OCI-LY7 (cell line): Measurements from ENCODE around the gene CRK. TPM values are rescaled to one million over a fixed set of nuclear protein-coding genes. Genes with fewer than 3 reads are reported as not detected.

ENCODE experiments used
- BruUV-seq: library from RNA; stranded (reverse); fragments of 400-500 nt; replicated peaks from 2 replicates; lab custom pipeline; 2021; lab: Mats Ljungman, UMichigan
- CTCF ChIA-PET: fragments of 300-600 bp; sonication (Branson Sonifier 250); formaldehyde crosslinking; loops from one replicate; lab custom pipeline; 2022; ENCODE audit warnings: antibody characterized with exemption; ENCODE audit not compliant: unreplicated experiment; lab: Charles Lee
- POLR2A ChIA-PET: fragments of 300-600 bp; sonication (Branson Sonifier 250); formaldehyde crosslinking; loops from one replicate; lab custom pipeline; 2022; ENCODE audit warnings: antibody characterized with exemption; lab: Charles Lee
- DNase-seq: peaks from one replicate; pipeline ENCODE4 v3.0.0-alpha.2; 2015; ENCODE audit warnings: low spot score
- H2AFZ ChIP-seq: fragments of 200-600 bp; sonication (generic), shearing (Covaris generic); 2 replicates; pipeline ENCODE4 v1.6.1; 2014; ENCODE audit warnings: mild to moderate bottlenecking, antibody characterized with exemption, low read length, moderate library complexity
- H3K27ac ChIP-seq: fragments of 200-600 bp; sonication (generic); 2 replicates; pipeline ENCODE4 v1.5.1; 2014; ENCODE audit warnings: mixed run types, low read depth, mild to moderate bottlenecking, moderate library complexity, low read length, inconsistent platforms; ENCODE audit not compliant: poor library complexity, severe bottlenecking
- H3K36me3 ChIP-seq: fragments of 200-600 bp; sonication (generic); 2 replicates; pipeline ENCODE4 v1.6.1; 2014; ENCODE audit warnings: mild to moderate bottlenecking, antibody characterized with exemption, low read length, moderate library complexity, mixed read lengths; ENCODE audit not compliant: insufficient read depth
- H3K4me1 ChIP-seq: fragments of 200-600 bp; sonication (generic); 2 replicates; pipeline ENCODE4 v1.5.1; 2014; ENCODE audit warnings: mild to moderate bottlenecking, low read length; ENCODE audit not compliant: insufficient read depth, poor library complexity, severe bottlenecking
- H3K4me2 ChIP-seq: fragments of 200-600 bp; sonication (generic); 2 replicates; pipeline ENCODE4 v1.6.1; 2014; ENCODE audit warnings: mild to moderate bottlenecking, low read length
- H3K4me3 ChIP-seq: fragments of 200-600 bp; sonication (generic); 2 replicates; pipeline ENCODE4 v1.5.1; 2014; ENCODE audit warnings: mild to moderate bottlenecking, low read depth, low read length; ENCODE audit not compliant: poor library complexity, severe bottlenecking
- H3K79me2 ChIP-seq: fragments of 200-600 bp; sonication (generic); 2 replicates; pipeline ENCODE4 v1.6.1; 2016; ENCODE audit warnings: low read depth, mild to moderate bottlenecking, low read length, moderate library complexity, mixed read lengths; ENCODE audit not compliant: insufficient read depth
- H3K9me2 ChIP-seq: fragments of 200-600 bp; sonication (generic); 2 replicates; pipeline ENCODE4 v1.6.1; 2016; ENCODE audit warnings: mild to moderate bottlenecking, low read length, mixed read lengths; ENCODE audit not compliant: insufficient read depth
- H3K9me3 ChIP-seq: fragments of 200-600 bp; sonication (generic); 2 replicates; pipeline ENCODE4 v1.6.1; 2014; ENCODE audit warnings: mild to moderate bottlenecking, mixed run types, low read length, mixed read lengths
- H4K20me1 ChIP-seq: fragments of 200-600 bp; sonication (generic); 2 replicates; pipeline ENCODE4 v1.6.1; 2014; ENCODE audit warnings: mild to moderate bottlenecking, antibody characterized with exemption, low read length, moderate library complexity, mixed read lengths; ENCODE audit not compliant: insufficient read depth
- EZH2phosphoT487 ChIP-seq: fragments of 200-600 bp; sonication (generic); IDR thresholded peaks from 2 replicates; pipeline ENCODE4 v1.6.1; 2018; ENCODE audit warnings: low read depth, borderline replicate concordance, mild to moderate bottlenecking, mixed run types, antibody characterized with exemption, low read length, moderate library complexity, mixed read lengths
- intact Hi-C: fragments of 100-400 bp; cut with micrococcal nuclease; formaldehyde crosslinking; loops from one replicate; pipeline ENCODE4 v1.10.0; 2022; ENCODE audit not compliant: unreplicated experiment
- total RNA-seq, 2 experiments: library from RNA; depleted of rRNA in 1 of 2; stranded (reverse); fragments of >200 nt in 1 of 2; shearing (Covaris generic) in 1 of 2; gene quantifications; 2 replicates each; pipeline ENCODE4 v1.2.3, GENCODE V29; 2014 to 2022
- TF ChIP-seq, protein P1 (sequence below): fragments of 200-600 bp; sonication (generic); conservative IDR thresholded peaks from 2 replicates; pipeline ENCODE4 v1.5.1; 2014; ENCODE audit warnings: mild to moderate bottlenecking, antibody characterized with exemption, low read length, moderate library complexity, mixed read lengths

Gene CRK
- total RNA-seq, 2 experiments from 2014 or later: 30.4 to 32.0 TPM

- Histone ChIP-seq H3K36me3 (peaks cover 12% of the 10 kb centered on the region), H3K9me3 (no peaks in the 10 kb centered on the region), H3K27ac (no peak overlapping the region), H3K4me1 (peaks cover 28% of the 10 kb centered on the region), H3K9me2 (no peaks in the 10 kb centered on the region), H3K79me2 (no peaks in the 10 kb centered on the region), H4K20me1 (no peaks in the 10 kb centered on the region), H2AFZ (no peak overlapping the region), H3K4me3 (no peak overlapping the region), H3K4me2 (no peak overlapping the region)
- intact Hi-C loops: no loop called here
- no TSS peak for BruUV-seq
- ChIA-PET CTCF (no interaction called here), POLR2A (no interaction called here)
- DNase-seq: no peak
- TF ChIP-seq EZH2phosphoT487: no peak
- TF ChIP-seq, protein P1, sequence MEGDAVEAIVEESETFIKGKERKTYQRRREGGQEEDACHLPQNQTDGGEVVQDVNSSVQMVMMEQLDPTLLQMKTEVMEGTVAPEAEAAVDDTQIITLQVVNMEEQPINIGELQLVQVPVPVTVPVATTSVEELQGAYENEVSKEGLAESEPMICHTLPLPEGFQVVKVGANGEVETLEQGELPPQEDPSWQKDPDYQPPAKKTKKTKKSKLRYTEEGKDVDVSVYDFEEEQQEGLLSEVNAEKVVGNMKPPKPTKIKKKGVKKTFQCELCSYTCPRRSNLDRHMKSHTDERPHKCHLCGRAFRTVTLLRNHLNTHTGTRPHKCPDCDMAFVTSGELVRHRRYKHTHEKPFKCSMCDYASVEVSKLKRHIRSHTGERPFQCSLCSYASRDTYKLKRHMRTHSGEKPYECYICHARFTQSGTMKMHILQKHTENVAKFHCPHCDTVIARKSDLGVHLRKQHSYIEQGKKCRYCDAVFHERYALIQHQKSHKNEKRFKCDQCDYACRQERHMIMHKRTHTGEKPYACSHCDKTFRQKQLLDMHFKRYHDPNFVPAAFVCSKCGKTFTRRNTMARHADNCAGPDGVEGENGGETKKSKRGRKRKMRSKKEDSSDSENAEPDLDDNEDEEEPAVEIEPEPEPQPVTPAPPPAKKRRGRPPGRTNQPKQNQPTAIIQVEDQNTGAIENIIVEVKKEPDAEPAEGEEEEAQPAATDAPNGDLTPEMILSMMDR: no peak
Measured at GRCh38 chr17:1461198-1461944, 5.3 kb upstream of the CRK start.

GRCh38 chr17:1460233-1460632 lies 4.2 kb upstream of the CRK start:
- H3K4me3 ChIP-seq: no peak overlapping the region
- no peaks in the 10 kb centered on the region for H3K9me3 ChIP-seq
- no peak overlapping the region for H3K27ac ChIP-seq
- H2AFZ ChIP-seq: no peak overlapping the region
- H3K79me2 ChIP-seq: peaks cover 7% of the 10 kb centered on the region
- H3K4me1 ChIP-seq: peaks cover 28% of the 10 kb centered on the region
- H3K36me3 ChIP-seq: peaks cover 5% of the 10 kb centered on the region; the same call in 1 of the 2 replicates
- no TSS peak for BruUV-seq
- 0 out of 2 replicates have a peak, but pooled peaks cover 4% of the 10 kb centered on the region for H4K20me1 ChIP-seq
- TF ChIP-seq, protein P1: no peak
- TF ChIP-seq EZH2phosphoT487: no peak
- H3K4me2 ChIP-seq: no peak overlapping the region
- intact Hi-C loops: no loop called here
- POLR2A ChIA-PET: no interaction called here
- CTCF ChIA-PET: no interaction called here
- no peaks in the 10 kb centered on the region for H3K9me2 ChIP-seq
- DNase-seq: no peak

- H3K4me2 ChIP-seq: peak overlapping the region; percentile 98
- peak overlapping the region; percentile 69 for H3K27ac ChIP-seq
- TF ChIP-seq EZH2phosphoT487: no peak
- TF ChIP-seq, protein P1: peak; percentile 71
- DNase-seq: peak; percentile 64
- intact Hi-C loops: no loop called here
- H3K79me2 ChIP-seq: peaks cover 56% of the 10 kb centered on the region
- H3K9me3 ChIP-seq: no peaks in the 10 kb centered on the region
- no peaks in the 10 kb centered on the region for H3K9me2 ChIP-seq
- ChIA-PET POLR2A (no interaction called here), CTCF (no interaction called here)
- peaks cover 21% of the 10 kb centered on the region for H3K4me1 ChIP-seq
- no TSS peak for BruUV-seq
- peak overlapping the region; percentile 99 for H3K4me3 ChIP-seq
- H4K20me1 ChIP-seq: peaks cover 21% of the 10 kb centered on the region
- no peak overlapping the region; the same call in 1 of the 2 replicates for H2AFZ ChIP-seq
- H3K36me3 ChIP-seq: peaks cover 32% of the 10 kb centered on the region
Measured at GRCh38 chr17:1455291-1455796, 688 bp downstream of the CRK start.
